ENCODE results near the gene VTI1A.

GRCh38 chr10:112766636-112767035 is 319.6 kb downstream of the VTI1A start:
- TF ChIP-seq CTCF (IDR thresholded peaks at IDR 0.05) (no peak), POLR2A (IDR thresholded peaks at IDR 0.05) (no peak), POLR2AphosphoS5 (IDR thresholded peaks at IDR 0.05) (no peak)
